ENCODE results near the gene HCFC1R1. TPM values are rescaled to one million over a fixed set of nuclear protein-coding genes. Genes with fewer than 3 reads are reported as not detected.

HCFC1R1 gene
- total and polyA plus RNA-seq, 2 of the 8 experiments (the other 6 are each of a cell fraction or from before 2014, with no cell fraction given): 72.7 to 138 TPM

DNA sequence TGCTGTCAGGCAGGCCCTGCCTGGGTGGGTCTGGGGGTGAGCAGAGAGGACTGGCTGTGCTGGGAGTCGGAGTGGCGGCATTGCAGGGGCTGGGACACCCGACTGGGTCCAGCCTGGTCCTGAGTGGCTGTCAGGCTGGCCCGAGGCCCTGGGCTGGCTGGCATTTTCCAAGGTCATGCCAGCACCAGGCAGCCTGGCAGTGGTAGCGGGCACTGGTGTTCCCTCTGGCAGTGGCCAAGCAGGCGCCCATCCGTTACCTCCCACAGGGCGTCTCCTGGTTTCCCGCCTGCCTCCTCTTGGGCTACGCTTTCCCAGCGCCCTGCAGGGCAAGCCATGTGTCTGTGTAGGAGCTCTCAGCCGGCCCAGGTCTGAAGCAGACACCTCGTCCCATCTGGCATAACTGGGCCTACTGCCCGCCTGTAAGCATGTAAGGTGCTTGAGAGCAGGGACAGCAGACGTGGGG lies 37.8 kb downstream of the HCFC1R1 start:
- 91% methylated on average over 15 of the region's 15 CpGs; no CpG with 5 or more reads in 1 of the 2 experiments for WGBS, 2 experiments (ENCODE audit: extremely low coverage in 1 of 2, insufficient coverage in 1 of 2, insufficient read length in 1 of 2, insufficient replicate concordance in 2 of 2, low coverage in 1 of 2, low lambda C conversion rate in 2 of 2, missing lambda C conversion rate in 1 of 2)
- peaks cover 2% of the 10 kb centered on the region; the same call in 1 of the 2 replicates for H3K23me2 ChIP-seq (ENCODE audit: low read depth, low read length)
- H3K79me1 ChIP-seq (ENCODE audit: low read depth, low read length): no peaks in the 10 kb centered on the region
- H4K5ac ChIP-seq (ENCODE audit: insufficient read length, low read depth, low read length): no peak overlapping the region
- FAIRE-seq: no peak
- H3K4me1 ChIP-seq (replicated peaks in 1 of 4; ENCODE audit: control insufficient read depth in 3 of 4, insufficient read depth in 4 of 4, low read length in 3 of 4): peaks cover 3 to 34% (median 27%) of the 10 kb centered on the region in 4 experiments
- H3K14ac ChIP-seq (ENCODE audit: insufficient read length): no peak overlapping the region
- H2BK15ac ChIP-seq (ENCODE audit: low read length): no peak overlapping the region; the same call in 1 of the 2 replicates
- H3K79me2 ChIP-seq (ENCODE audit: control insufficient read depth in 1 of 2, insufficient read depth in 2 of 2, low read length in 2 of 2): no peaks in the 10 kb centered on the region
- H3K9ac ChIP-seq (replicated peaks in 1 of 4; ENCODE audit: extremely low read depth in 1 of 4, low read depth in 3 of 4, low read length in 3 of 4): no peak overlapping the region
- no peak overlapping the region for H3K4me2 ChIP-seq (ENCODE audit: insufficient read depth in 1 of 2, low read depth in 2 of 2, low read length in 2 of 2)
- ChIA-PET POLR2A (ENCODE audit: partially characterized antibody) (interaction anchor here (1.2 to 15.2 kb wide), 6 partner anchors 11 to 70 kb away, joined by 3 to 200 read pairs (median 8); partner anchors contain the start of genes CLDN6, HCFC1R1, THOC6 and TNFRSF12A), CTCF (ENCODE audit: partially characterized antibody) (interaction anchor here (0.9 to 2.7 kb wide), 10 partner anchors 9 to 45 kb away, joined by 3 to 12 read pairs (median 4); partner anchors contain the start of genes PAQR4 and TNFRSF12A)
- H2AK5ac ChIP-seq (ENCODE audit: low read depth, low read length): no peak overlapping the region
- no peak overlapping the region for H3K4me3 ChIP-seq (ENCODE audit: extremely low read depth in 1 of 4, insufficient read depth in 2 of 4, low read depth in 3 of 4, low read length in 4 of 4)
- no peak overlapping the region for H3K27ac ChIP-seq (ENCODE audit: low read depth, low read length)
- H3K56ac ChIP-seq (replicated peaks; ENCODE audit: insufficient read length, low read depth, low read length): no peak overlapping the region
- no peak for DNase-seq (ENCODE audit: low read depth in 1 of 2, low spot score in 2 of 2)
- H4K91ac ChIP-seq (replicated peaks; ENCODE audit: insufficient read length, low read length): no peak overlapping the region
- H3K18ac ChIP-seq (ENCODE audit: extremely low read depth, low read length): peak overlapping the region; percentile 32; the same call in 1 of the 2 replicates
- H2BK20ac ChIP-seq (ENCODE audit: low read length): no peak overlapping the region
- no peak overlapping the region for H2AFZ ChIP-seq (ENCODE audit: low read length)
- no peak overlapping the region for H3K23ac ChIP-seq (ENCODE audit: insufficient read length)
- H4K20me1 ChIP-seq (replicated peaks in 1 of 2; ENCODE audit: control insufficient read depth in 1 of 2, insufficient read depth in 2 of 2, low read length in 2 of 2): no peaks in the 10 kb centered on the region
- no peak overlapping the region for H2BK12ac ChIP-seq (ENCODE audit: low read depth, low read length)
- no peak overlapping the region for H2BK120ac ChIP-seq (replicated peaks; ENCODE audit: low read depth, low read length)
- no peaks in the 10 kb centered on the region for H3K9me3 ChIP-seq (ENCODE audit: insufficient read depth in 2 of 2, low read depth in 1 of 2, low read length in 1 of 2)
- no peaks in the 10 kb centered on the region for H3K36me3 ChIP-seq (ENCODE audit: control insufficient read depth in 2 of 4, insufficient read depth in 4 of 4, low read length in 3 of 4)
- H3K4ac ChIP-seq (replicated peaks; ENCODE audit: insufficient read length, low read depth, low read length): peak overlapping the region; percentile 67
- peak overlapping the region; percentile 3 for H4K8ac ChIP-seq (ENCODE audit: extremely low read depth, insufficient read depth, low read length)
- no peaks in the 10 kb centered on the region; a peak in 1 of 7 replicates for H3K27me3 ChIP-seq (replicated peaks in 1 of 4; ENCODE audit: control insufficient read depth in 3 of 4, extremely low read depth in 1 of 4, insufficient read depth in 3 of 4, low read length in 3 of 4)
- no peak overlapping the region for H2BK5ac ChIP-seq (ENCODE audit: low read depth, low read length)
- TF ChIP-seq SIRT6 (IDR thresholded peaks at IDR 0.05; ENCODE audit: low read length) (no peak), JUND (IDR thresholded peaks at IDR 0.05; ENCODE audit: low read length) (no peak)

Measured in H1 (cell line).